GM18867 (cell line): ENCODE measurements around the gene NOP14.
"Not testable (repeated sequence)": the region's sequence is repeated elsewhere in the genome, so short reads cannot be mapped to it uniquely, and the experiment has no call there.

Source experiments
- ATAC-seq: cut with Tn5 transposase; IDR thresholded peaks from one replicate; pipeline ENCODE4 v1.9.1; 2021; ENCODE audit warnings: mild to moderate bottlenecking, moderate library complexity; ENCODE audit not compliant: unreplicated experiment

The NOP14 gene

GRCh38 chr4:2932951-2933565 is 30.1 kb downstream of the NOP14 start:
- ATAC-seq = no peak

- ATAC-seq = no peak
Measured at GRCh38 chr4:2932321-2932950, 30.8 kb downstream of the NOP14 start.

GRCh38 chr4:2931512-2932301 is 31.5 kb downstream of the NOP14 start:
- ATAC-seq = peak; percentile 24

GRCh38 chr4:2930758-2931511 is 32.3 kb downstream of the NOP14 start:
- ATAC-seq = no peak

- ATAC-seq = no peak
Measured at GRCh38 chr4:2930135-2930757, 33.0 kb downstream of the NOP14 start.

- no peak for ATAC-seq
Measured at GRCh38 chr4:2929469-2929868, 33.7 kb downstream of the NOP14 start.

- no peak for ATAC-seq
Measured at GRCh38 chr4:2928242-2929176, 34.7 kb downstream of the NOP14 start.

GRCh38 chr4:2927696-2928075 is 35.5 kb downstream of the NOP14 start:
- no peak for ATAC-seq

- no peak for ATAC-seq
Measured at GRCh38 chr4:2927016-2927695, 36.0 kb downstream of the NOP14 start.

- ATAC-seq = no peak
Measured at GRCh38 chr4:2925931-2926860, 37.0 kb downstream of the NOP14 start.

GRCh38 chr4:2925496-2925895 is 37.7 kb downstream of the NOP14 start:
- ATAC-seq = no peak

GRCh38 chr4:2924765-2925301 is 38.4 kb downstream of the NOP14 start:
- no peak for ATAC-seq

GRCh38 chr4:2924286-2924685 is 38.9 kb downstream of the NOP14 start:
- no peak for ATAC-seq

GRCh38 chr4:2923668-2924173 is 39.5 kb downstream of the NOP14 start:
- no peak for ATAC-seq

GRCh38 chr4:2923141-2923551 is 40.1 kb downstream of the NOP14 start:
- ATAC-seq = no peak

- not testable (repeated sequence) for ATAC-seq
Measured at GRCh38 chr4:2922453-2923101, 40.6 kb downstream of the NOP14 start.

GRCh38 chr4:2918714-2919113 is 44.5 kb downstream of the NOP14 start:
- ATAC-seq = not testable (repeated sequence)
